ENCODE results near the gene M6PR. TPM values are rescaled to one million over a fixed set of nuclear protein-coding genes. Genes with fewer than 3 reads are reported as not detected.

M6PR gene
- total and polyA plus RNA-seq, 10 of the 15 experiments (the other 5 are each of a cell fraction or from before 2014, with no cell fraction given), result 65.4 to 209 (median 139) TPM

DNA sequence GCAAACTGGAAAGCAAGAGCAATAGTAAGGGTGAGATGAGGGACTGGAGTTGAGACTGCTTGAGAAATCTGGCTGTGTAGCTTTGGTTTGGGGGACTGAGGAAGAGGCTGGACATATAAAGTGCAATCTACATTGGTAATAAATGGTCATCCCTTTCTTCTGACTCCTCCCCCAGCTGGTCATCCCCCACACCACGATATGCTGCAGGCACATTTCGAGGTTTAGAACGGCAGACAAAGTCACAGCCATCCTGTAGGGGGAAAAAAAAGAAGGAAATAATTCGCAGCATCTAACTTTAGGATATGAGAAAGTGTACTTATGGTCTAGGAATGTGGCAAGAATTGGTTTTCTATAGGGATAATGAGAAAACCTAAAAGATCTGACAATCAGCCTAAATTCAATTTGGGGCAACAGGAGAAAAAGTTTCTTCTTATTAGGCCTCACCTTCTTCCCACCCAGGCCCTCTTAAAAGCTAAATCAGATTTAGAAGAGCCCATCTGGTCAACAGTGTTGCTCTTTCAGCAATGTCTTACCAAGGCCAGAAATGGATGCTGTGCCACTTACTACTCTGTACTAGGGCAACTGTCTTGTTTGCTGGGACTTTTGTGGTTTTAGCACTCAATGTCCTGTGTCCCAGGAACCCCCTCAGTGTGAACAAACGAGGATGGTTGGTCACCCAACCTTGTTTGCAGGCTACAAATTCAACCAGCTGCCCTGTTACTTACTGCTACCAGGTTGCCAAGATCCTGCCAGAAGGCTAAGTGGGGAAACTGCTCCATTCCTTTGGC lies 7.6 kb downstream of the M6PR start:
- Histone ChIP-seq H3K27me3 (replicated peaks in 1 of 2; ENCODE audit: control insufficient read depth in 2 of 2, insufficient read depth in 2 of 2, low read length in 1 of 2) (no peaks in the 10 kb centered on the region), H3K4me2 (ENCODE audit: control insufficient read depth, insufficient read depth) (no peak overlapping the region), H3K9me3 (replicated peaks; ENCODE audit: control insufficient read depth, insufficient read depth, low read length) (no peaks in the 10 kb centered on the region), H3K36me3 (ENCODE audit: control insufficient read depth in 2 of 2, insufficient read depth in 2 of 2, low read length in 1 of 2) (peaks cover 8 to 34% of the 10 kb centered on the region in 2 experiments), H3K27ac (ENCODE audit: control insufficient read depth, insufficient read depth) (no peak overlapping the region), H4K20me1 (ENCODE audit: control insufficient read depth, insufficient read depth) (no peaks in the 10 kb centered on the region), H3K4me1 (ENCODE audit: control insufficient read depth, insufficient read depth, low read length) (no peaks in the 10 kb centered on the region), H2AFZ (ENCODE audit: control insufficient read depth, low read depth, low read length) (no peak overlapping the region), H3K9ac (ENCODE audit: control insufficient read depth, insufficient read depth, low read length) (no peak overlapping the region), H3K4me3 (no peak overlapping the region), H3K79me2 (ENCODE audit: control insufficient read depth, insufficient read depth, low read length) (peaks cover 11% of the 10 kb centered on the region)
- intact Hi-C loops (cut with micrococcal nuclease; ENCODE audit: unreplicated experiment), result no loop called here
- SMC1A ChIA-PET (ENCODE audit: uncharacterized antibody, unreplicated experiment), result interaction anchor here (0.6 kb wide), 1 partner anchor 117 kb away, joined by 3 read pairs; no protein-coding TSS in a partner anchor
- TF ChIP-seq ZNF274 (IDR thresholded peaks at IDR 0.05; ENCODE audit: insufficient read depth, insufficient read length) (no peak), YBX1 (IDR thresholded peaks at IDR 0.05) (no peak), NFYB (IDR thresholded peaks at IDR 0.05; ENCODE audit: insufficient read depth, low read depth, low read length) (no peak), BMI1 (IDR thresholded peaks at IDR 0.05; ENCODE audit: borderline replicate concordance) (no peak), TARDBP (IDR thresholded peaks at IDR 0.05; ENCODE audit: borderline replicate concordance) (no peak), SREBF2 (IDR thresholded peaks at IDR 0.05; ENCODE audit: low read length) (no peak), NFIC (IDR thresholded peaks at IDR 0.05; ENCODE audit: low read depth, low read length) (no peak), HDAC6 (IDR thresholded peaks at IDR 0.05; ENCODE audit: unreplicated experiment) (no peak), ZBED1 (IDR thresholded peaks at IDR 0.05; ENCODE audit: borderline replicate concordance) (no peak), ETV6 (conservative IDR thresholded peaks at IDR 0.05 in 1 of 2, IDR thresholded peaks at IDR 0.05 in 1 of 2; ENCODE audit: borderline replicate concordance in 1 of 2, low read depth in 1 of 2) (no peak), PAX8 (IDR thresholded peaks at IDR 0.05) (no peak), ZZZ3 (IDR thresholded peaks at IDR 0.05; ENCODE audit: control insufficient read depth, insufficient read length, low read depth) (no peak), PML (IDR thresholded peaks at IDR 0.05; ENCODE audit: low read length) (no peak), FOXM1 (IDR thresholded peaks at IDR 0.05; ENCODE audit: low read depth, low read length) (no peak), IKZF2 (IDR thresholded peaks at IDR 0.05) (no peak), NR2F1 (conservative IDR thresholded peaks at IDR 0.05) (no peak)
- TF ChIP-seq, protein P1, sequence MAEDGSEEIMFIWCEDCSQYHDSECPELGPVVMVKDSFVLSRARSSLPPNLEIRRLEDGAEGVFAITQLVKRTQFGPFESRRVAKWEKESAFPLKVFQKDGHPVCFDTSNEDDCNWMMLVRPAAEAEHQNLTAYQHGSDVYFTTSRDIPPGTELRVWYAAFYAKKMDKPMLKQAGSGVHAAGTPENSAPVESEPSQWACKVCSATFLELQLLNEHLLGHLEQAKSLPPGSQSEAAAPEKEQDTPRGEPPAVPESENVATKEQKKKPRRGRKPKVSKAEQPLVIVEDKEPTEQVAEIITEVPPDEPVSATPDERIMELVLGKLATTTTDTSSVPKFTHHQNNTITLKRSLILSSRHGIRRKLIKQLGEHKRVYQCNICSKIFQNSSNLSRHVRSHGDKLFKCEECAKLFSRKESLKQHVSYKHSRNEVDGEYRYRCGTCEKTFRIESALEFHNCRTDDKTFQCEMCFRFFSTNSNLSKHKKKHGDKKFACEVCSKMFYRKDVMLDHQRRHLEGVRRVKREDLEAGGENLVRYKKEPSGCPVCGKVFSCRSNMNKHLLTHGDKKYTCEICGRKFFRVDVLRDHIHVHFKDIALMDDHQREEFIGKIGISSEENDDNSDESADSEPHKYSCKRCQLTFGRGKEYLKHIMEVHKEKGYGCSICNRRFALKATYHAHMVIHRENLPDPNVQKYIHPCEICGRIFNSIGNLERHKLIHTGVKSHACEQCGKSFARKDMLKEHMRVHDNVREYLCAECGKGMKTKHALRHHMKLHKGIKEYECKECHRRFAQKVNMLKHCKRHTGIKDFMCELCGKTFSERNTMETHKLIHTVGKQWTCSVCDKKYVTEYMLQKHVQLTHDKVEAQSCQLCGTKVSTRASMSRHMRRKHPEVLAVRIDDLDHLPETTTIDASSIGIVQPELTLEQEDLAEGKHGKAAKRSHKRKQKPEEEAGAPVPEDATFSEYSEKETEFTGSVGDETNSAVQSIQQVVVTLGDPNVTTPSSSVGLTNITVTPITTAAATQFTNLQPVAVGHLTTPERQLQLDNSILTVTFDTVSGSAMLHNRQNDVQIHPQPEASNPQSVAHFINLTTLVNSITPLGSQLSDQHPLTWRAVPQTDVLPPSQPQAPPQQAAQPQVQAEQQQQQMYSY (CRISPR knock-in tag; IDR thresholded peaks at IDR 0.05), result no peak
- TF ChIP-seq, protein P2, sequence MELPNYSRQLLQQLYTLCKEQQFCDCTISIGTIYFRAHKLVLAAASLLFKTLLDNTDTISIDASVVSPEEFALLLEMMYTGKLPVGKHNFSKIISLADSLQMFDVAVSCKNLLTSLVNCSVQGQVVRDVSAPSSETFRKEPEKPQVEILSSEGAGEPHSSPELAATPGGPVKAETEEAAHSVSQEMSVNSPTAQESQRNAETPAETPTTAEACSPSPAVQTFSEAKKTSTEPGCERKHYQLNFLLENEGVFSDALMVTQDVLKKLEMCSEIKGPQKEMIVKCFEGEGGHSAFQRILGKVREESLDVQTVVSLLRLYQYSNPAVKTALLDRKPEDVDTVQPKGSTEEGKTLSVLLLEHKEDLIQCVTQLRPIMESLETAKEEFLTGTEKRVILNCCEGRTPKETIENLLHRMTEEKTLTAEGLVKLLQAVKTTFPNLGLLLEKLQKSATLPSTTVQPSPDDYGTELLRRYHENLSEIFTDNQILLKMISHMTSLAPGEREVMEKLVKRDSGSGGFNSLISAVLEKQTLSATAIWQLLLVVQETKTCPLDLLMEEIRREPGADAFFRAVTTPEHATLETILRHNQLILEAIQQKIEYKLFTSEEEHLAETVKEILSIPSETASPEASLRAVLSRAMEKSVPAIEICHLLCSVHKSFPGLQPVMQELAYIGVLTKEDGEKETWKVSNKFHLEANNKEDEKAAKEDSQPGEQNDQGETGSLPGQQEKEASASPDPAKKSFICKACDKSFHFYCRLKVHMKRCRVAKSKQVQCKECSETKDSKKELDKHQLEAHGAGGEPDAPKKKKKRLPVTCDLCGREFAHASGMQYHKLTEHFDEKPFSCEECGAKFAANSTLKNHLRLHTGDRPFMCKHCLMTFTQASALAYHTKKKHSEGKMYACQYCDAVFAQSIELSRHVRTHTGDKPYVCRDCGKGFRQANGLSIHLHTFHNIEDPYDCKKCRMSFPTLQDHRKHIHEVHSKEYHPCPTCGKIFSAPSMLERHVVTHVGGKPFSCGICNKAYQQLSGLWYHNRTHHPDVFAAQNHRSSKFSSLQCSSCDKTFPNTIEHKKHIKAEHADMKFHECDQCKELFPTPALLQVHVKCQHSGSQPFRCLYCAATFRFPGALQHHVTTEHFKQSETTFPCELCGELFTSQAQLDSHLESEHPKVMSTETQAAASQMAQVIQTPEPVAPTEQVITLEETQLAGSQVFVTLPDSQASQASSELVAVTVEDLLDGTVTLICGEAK (IDR thresholded peaks at IDR 0.05; ENCODE audit: borderline replicate concordance), result no peak
- RAD21 ChIA-PET (ENCODE audit: unreplicated experiment), result no interaction called here
- no TSS peak for BruUV-seq (replicated peaks)
- no peak for FAIRE-seq
- CTCF ChIA-PET, result interaction anchor here (1.1 kb wide), 2 partner anchors 9 to 107 kb away, joined by 3 read pairs; no protein-coding TSS in a partner anchor
- DNase-seq (ENCODE audit: low read depth, low spot score), result no peak
- in situ Hi-C loops (cut with MboI), result no loop called here
- no peak for ATAC-seq
- POLR2A ChIA-PET, result interaction anchor here (0.6 kb wide), 2 partner anchors 14 to 68 kb away, joined by 3 to 4 read pairs; no protein-coding TSS in a partner anchor
- 69% methylated on average over 4 of the region's 5 CpGs for WGBS (ENCODE audit: insufficient coverage, insufficient replicate concordance, low lambda C conversion rate, missing lambda C conversion rate)

All from GM12878 (cell line).